ENCODE results near the gene ARHGAP18.
A peak's percentile ranks its signal among the peaks of the same experiment; 100 is the strongest.

GRCh38 chr6:129683601-129684322 is 26.2 kb downstream of the ARHGAP18 start:
- TF ChIP-seq USF2 (IDR thresholded peaks at IDR 0.05; ENCODE audit: borderline replicate concordance, low read depth, low read length) (no peak), ATF3 (IDR thresholded peaks at IDR 0.05; ENCODE audit: borderline replicate concordance, extremely low read depth, low read depth, low read length) (no peak), CTCF (IDR thresholded peaks at IDR 0.05 in 2 of 3, conservative IDR thresholded peaks at IDR 0.05 in 1 of 3; ENCODE audit: control insufficient read depth in 2 of 3, extremely low read depth in 1 of 3, insufficient read depth in 1 of 3, low read depth in 3 of 3, low read length in 3 of 3) (no peak), JUNB (IDR thresholded peaks at IDR 0.05) (peak; percentile 85), POLR2AphosphoS5 (IDR thresholded peaks at IDR 0.05; ENCODE audit: low read length) (peak; percentile 69), MTA3 (IDR thresholded peaks at IDR 0.05; ENCODE audit: borderline replicate concordance, low read length) (peak; percentile 96), HDAC6 (IDR thresholded peaks at IDR 0.05; ENCODE audit: unreplicated experiment) (no peak), MAX (IDR thresholded peaks at IDR 0.05; ENCODE audit: low read depth, low read length) (no peak; the same call in 1 of the 2 replicates)

Data from GM12878 (cell line).